IPS-NIHi7 (cell line): ENCODE data around the gene BSN.
A peak's percentile ranks its signal among the peaks of the same experiment; 100 is the strongest.
"Not testable (repeated sequence)": the region's sequence is repeated elsewhere in the genome, so short reads cannot be mapped to it uniquely, and the experiment has no call there.

ENCODE experiments used
- DNase-seq: peaks from one replicate; pipeline ENCODE4 v3.0.0; 2012; ENCODE audit warnings: mixed read lengths; ENCODE audit errors: extremely low spot score

Gene BSN

DNA sequence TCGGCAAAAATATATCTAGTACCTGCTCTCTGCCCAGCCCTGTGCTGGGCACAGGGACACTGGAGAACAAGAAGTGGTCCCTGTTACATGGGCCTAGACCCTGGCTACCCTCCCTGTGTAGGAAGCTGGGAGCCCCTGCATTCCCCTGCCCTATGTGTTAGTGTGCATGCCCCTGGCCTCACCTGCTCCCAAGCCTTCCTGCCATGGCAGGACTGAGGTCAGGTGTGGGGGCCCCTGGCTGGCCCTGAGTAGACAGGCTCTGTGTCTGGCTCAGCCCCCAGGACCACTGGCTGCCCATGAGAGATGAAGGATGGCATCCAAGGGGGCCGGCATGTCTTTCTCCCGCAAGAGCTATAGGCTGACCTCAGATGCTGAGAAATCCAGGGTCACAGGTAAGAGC is 136.6 kb downstream of the BSN start:
- DNase-seq, result not testable (repeated sequence)

DNA sequence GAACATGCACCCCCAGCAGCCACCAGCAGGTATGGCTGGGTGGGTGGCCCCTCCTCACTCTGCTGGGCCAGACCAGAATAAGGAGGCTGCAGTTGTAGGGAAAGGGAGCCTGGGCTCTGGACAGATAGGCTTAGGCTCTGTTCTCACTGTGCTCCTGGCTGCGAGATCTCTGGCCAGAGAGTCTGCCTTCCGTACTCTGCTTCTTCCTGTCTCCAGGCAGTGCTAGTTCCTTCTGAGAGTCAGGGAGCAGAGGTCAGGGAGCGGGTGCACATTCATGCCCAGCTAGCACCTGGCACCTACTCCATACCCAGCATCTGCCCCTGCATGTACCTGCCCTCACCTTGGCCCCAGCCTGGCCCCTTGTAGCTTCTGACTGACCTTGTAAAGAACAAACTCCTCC is 137.2 kb downstream of the BSN start:
- not testable (repeated sequence) for DNase-seq

DNA sequence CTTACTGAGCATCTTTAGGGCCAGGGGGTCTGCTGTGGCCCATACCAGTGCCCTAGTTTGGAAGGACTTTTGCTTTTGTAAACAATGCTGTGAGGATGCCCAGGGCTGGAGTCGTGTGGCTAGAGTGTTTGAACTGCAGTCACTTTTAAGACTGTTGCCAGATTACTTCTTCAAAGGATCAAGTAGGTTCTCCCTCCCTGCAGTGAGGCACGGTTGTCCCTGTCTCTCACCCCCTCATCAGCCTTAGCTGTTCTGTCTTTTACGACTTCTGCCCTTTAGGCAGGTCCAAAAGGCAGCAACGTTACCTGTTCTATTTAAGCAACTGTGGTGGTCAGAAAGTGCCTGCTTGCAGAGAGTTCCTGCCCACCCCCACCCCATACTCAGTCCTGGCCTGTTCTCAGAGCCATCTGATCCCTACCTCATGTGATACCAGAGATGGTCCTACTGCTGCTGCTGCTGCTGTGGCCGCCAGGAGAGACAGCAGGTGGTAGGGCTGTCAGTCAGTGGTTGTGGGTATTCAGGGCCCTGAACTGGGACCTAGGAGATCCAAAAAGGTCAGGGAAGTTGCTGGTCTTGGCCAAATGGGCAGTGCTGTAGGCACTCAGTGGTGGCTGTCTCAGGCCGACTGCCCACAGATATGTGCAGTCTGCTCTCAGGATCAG is 140.3 kb downstream of the BSN start:
- not testable (repeated sequence) for DNase-seq

DNA sequence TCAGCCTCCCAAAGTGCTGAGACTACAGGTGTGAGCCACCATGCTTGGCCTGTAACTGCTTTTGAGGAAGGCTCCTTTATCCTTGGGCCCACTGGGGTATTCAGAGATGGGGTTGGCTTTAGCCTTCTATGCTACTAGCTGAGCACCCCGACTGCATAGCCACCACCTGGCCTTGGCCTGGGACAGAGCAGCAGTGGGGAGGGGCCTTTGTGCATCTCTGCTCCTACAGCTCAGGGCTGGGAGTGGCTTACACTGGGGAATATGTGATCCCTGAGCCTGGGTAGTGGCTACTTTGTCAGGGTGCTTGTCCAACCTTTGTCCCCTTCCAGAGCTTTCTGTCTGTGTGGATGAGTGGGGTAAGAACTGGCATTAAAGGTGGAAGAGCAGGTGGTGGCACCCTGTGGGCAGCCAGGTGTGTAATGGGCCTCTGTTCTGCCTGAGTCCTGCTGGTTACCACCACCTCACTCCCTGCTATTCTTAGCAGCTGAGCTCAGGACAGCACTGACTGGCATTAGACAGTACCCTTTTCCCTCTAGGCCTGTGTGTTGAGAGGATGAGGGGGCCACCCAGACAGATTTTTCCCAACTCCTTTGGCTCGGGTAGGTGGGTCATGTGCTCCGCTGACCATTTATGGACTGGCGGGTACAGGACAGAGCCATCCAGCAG is 141.2 kb downstream of the BSN start:
- not testable (repeated sequence) for DNase-seq

DNA sequence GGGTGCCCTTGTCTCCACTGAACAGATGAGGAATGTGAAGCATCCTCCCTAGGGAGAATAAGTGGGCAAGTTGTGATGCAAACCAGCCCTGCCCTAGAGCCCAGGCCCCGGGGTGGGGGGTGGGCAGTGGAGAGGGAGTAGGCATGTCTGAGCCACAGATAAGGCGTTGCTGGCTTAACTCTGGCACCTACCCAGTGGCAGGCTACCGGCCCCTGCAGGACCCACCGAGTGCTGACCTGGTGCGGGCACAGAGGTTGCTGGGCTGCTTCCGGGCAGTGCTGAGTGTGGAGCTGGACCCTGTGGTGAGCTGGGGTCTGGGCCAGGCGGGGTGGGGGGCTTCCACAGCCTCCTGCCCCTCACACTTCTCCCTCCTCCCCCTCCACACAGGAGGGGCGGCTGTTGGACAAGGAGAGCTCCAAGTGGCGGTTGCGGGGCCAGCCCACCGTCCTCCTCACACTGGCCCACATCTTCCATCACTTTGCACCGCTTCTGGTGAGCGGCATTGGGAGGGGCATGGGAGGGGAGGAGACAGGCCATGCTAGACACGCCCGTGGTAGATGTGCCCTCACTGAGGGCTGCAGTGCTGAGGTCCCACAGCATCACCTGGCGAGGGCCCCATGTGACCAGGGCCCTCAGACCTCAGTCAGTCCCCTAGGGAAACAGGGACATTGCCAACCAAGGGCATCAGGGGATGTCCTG is 145.2 kb downstream of the BSN start:
- DNase-seq, result no peak

DNA sequence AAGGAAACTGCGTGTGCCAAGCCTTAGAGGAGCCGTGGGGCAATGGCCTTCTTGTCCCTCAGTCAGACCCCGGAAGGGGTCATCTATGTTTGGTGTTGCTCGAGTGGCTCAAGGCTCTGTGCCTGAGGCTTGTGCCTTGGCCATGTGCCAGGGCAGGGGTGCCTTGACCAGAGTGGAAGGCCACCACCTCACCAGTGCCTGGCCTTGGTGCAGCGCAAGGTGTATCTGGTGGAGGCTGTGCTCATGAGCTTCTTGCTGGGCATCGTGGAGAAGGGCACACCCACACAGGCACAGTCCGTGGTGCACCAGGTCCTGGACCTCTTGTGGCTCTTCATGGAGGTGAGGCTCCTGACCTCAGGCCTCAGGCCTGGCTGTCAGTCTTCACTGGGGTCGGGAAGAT is 145.7 kb downstream of the BSN start:
- no peak for DNase-seq

DNA sequence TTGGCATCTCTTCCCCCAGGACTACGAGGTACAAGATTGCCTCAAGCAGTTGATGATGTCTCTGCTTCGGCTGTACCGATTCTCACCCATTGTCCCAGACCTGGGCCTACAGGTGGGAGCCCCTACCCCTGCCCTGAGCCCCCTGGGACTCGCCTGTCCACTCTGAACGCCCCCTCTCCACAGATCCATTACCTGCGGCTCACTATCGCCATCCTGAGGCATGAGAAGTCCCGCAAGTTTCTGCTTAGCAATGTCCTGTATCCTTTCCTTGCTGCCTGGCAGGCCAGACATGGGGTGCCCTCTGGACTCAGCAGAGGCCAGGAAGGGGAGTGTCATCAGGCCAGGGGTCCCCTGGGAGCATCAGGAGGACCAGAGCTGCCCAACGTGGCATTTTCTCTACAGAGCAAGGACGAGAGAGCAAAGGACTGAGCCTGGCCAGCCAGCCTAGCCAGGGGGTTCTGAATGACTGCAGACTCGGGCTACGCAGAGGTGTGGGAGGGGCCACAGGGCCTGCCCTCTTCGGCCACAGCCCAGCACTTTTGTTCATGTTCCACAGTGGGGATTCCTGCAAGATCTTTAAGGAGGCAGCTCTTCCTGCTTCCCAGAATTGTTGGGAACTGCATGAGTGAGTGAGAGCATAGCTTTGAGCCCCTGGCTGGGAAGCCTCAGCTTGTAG is 146.3 kb downstream of the BSN start:
- peak; percentile 52 for DNase-seq

DNA sequence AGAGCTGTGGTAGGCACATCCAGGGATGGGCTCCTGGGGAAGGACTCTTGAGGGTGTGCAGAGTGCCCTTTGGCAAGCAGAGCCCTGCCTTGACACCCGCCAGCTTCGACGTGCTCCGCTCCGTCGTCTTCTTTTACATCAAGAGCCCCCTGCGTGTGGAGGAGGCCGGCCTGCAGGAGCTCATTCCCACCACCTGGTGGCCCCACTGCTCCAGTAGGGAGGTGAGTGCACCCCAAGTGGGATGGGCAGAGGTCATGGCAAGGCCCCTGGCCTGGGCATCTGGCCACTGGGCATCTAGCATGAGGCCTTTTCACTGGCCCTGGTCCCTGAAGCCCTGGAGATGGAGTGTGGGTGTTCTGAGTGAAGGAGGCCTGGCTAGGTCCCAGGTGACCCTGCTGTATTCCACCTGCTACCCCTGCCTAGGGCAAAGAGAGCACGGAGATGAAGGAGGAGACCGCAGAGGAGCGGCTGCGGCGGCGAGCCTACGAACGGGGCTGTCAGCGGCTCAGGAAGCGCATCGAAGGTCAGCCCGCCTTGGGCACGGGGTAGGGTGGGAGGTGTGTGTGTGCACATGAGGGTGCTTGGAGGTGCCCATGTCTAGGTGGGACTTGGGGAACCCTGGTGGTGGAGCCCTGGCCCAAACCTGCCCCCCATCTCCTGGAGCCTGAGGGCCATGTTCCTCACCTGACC is 147.3 kb downstream of the BSN start:
- peak; percentile 66 for DNase-seq

DNA sequence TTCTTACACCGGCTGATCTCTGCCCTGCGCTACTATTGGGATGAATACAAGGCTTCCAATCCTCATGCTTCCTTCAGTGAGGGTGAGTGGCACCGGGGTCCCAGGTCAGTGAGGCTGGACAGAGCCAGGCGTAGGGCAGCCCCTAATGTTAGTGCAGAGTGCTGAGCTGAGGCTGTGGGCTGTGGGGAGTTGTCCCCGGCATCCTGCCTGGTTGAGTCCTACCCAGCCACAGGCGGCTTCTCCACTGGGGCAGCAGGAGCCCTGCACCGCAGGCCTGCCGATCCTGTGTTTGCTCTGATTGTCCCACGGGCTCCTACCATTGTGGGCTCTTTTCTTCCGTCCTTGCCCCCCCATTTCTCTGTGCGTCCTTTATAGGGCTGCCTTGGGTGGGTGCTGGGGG is 148.4 kb downstream of the BSN start:
- no peak for DNase-seq

DNA sequence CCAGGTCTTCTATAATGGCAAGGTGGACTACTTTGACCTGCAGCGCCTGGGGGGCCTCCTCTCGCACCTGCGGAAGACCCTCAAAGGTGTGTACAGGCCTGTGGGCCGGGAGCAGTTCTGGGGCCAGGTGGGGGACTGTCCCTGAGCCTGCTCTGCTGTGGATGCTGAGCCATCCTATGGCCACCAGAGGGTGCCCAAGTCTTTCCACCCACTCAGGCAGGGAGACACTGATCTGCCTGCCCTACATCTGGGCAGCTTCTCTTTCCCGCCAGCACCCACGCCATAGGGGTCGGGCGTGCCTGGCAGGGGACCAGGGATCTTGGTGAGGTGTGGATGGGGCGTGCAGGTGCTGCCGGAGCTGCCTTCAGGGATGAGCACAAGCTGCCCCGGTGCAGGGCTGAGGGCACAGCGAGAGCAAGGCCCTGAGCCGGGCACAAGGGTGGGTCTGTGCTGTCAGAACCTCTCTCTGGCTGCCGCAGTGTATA is 149.2 kb downstream of the BSN start:
- peak; percentile 93 for DNase-seq

DNA sequence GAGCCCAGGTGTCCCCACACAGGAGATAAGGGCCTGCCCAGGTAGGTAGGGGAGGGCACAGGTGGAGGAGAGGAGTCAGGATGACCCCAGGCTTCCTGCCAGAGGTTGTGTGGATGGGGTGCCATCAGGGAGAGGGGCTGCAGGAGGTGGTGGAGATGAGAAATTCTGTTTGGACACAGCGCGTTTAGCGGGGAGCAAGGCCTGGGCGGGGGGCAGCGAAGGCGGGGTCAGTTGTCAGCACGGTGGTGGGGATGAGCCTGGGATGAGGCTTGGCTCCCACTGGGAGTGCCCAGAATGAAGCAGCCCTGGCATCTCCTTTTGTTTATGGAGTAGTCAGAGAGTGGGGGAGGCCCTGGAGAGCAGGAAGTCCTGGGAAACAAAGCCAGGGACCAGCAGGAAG is 149.7 kb downstream of the BSN start:
- no peak for DNase-seq

DNA sequence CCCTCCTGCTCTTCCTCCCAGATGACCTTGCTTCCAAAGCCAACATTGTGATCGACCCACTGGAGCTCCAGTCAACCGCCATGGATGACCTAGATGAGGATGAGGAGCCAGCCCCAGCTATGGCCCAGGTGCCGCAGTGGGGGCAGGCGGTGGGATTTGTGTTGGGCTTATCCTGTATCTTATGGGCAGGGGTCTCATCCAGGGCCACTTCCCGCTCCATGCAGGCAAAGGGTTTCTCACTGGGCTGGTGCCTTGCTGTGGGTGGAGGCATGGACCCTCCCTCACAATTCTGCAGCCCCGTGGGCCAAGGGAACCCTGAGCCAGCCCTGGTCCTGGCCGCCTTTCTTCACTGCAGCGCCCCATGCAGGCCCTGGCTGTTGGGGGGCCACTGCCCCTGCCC is 150.4 kb downstream of the BSN start:
- no peak for DNase-seq

DNA sequence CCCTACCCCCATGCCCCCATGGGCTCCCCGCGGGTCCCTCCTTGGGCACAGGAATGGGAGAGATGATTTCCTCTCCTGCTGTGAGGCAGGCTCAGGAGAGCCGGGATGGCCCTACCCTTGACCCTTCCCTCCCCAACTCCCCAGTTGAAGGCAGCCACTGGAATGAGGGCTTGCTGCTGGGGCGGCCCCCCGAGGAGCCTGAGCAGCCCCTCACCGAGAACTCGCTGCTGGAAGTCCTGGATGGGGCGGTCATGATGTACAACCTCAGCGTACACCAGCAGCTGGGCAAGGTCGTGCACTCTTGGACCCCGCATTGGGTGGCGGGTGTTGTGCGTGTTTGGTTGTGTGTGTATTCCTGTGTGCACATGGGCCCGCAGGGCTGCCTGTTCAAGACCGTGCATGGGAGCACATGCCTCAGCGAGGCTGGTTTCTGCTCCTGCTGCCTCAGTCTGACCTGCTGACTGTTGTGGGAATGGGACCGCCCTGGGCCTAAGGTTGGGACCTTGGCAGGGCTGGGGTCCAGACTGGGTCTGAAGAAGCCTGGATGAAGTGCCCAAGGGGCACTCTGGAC is 151.2 kb downstream of the BSN start:
- no peak for DNase-seq

DNA sequence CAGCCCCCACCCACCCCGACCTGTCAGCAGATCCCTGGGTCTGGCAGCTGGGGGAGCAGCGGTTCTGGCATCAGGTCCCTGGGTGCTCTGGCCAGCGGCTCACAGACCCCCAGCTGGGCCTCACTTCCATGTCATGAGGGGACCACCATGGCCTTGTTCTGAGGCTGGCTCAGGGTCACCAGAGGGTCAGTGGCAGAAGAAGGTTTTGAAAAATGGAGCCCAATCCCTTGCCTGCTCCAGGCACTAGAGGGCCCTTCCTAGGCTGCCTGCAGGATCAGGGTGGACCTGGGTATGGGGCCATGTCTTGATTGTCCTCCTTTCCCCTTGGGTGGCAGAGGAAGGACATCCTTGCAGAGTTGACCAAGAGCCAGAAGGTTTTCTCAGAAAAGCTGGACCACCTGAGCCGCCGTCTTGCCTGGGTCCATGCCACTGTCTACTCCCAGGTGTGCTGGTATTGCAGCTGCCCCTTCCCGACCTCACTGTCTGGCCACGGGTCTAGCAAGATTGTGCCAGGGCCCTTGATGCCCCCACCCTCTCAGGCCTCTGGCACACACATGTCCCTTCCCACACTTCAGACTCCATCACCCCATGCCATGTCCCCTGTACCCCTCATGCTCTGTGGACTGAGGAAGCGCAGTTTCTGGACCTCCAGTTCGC is 152.3 kb downstream of the BSN start:
- no peak for DNase-seq

DNA sequence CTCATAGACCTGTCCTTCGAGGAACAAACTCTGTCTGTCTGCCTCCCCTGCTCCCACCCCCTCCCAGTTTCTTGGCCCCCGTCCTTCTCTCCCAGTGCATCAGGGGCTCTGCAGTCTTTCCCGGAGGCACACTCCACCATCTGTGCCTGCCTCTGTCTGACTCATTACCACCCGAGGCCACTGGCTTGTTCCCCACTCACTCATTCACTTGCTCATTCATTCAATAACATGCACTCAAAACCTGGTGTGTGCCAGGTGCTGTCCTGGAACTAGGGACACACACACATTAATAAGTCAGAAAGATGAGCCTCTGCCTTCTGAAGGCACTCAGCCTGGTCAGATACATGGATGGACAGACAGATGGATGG is 152.8 kb downstream of the BSN start:
- DNase-seq, result no peak

DNA sequence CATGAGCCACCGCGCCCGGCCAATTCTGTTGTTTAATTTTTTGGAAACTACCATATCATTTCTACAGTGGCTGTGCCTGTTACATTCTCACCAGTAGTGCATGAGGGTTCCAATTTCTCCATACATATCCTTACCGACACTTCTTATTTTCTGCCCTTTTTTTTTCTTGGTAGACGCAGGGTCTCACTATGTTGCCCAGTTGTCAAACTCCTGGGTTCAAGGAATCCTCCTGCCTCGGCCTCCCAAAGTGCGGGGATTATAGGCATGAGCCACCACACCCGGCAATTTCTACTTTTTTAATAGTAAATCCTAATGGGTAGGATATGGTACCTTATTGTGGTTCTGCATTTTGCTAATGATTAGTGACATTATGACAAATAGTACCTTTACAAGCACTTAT is 155.6 kb downstream of the BSN start:
- DNase-seq, result no peak

DNA sequence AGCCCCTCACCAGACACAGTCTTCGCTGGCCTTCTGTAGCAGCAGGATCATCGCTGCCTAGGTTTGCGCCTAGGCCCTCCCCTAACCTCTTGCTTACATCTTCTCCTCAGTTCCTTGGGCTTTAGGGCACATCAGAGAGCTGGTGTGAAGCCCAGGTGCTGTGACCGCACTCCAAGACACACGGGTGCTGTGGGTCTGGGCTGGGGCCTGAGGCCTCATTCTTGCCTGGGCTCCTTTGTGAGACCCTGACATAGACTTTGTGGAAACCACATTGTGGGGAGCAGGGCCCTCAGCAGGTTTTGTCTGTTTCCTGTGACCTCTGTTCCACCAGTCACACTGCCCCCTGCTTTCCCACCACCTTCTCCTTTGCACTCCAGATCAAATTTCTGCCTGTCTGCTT is 157.2 kb downstream of the BSN start:
- no peak for DNase-seq

DNA sequence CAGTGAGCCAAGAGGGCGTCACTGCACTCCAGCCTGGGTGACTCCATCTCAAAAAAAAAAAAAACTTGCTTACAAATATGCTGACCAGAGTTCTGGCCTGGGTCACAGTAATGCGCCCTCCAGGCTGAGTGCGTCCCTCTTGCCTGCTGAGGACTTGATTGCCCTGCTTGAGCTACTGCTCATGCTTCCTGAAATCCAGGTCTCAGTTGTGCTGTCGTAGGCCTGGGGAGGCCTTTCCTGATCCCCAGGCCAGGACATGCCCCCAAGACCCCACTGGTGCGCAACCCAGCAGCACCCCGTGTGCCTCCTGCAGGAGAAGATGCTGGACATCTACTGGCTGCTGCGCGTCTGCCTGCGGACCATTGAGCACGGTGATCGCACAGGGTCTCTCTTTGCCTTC is 157.9 kb downstream of the BSN start:
- DNase-seq, result no peak

DNA sequence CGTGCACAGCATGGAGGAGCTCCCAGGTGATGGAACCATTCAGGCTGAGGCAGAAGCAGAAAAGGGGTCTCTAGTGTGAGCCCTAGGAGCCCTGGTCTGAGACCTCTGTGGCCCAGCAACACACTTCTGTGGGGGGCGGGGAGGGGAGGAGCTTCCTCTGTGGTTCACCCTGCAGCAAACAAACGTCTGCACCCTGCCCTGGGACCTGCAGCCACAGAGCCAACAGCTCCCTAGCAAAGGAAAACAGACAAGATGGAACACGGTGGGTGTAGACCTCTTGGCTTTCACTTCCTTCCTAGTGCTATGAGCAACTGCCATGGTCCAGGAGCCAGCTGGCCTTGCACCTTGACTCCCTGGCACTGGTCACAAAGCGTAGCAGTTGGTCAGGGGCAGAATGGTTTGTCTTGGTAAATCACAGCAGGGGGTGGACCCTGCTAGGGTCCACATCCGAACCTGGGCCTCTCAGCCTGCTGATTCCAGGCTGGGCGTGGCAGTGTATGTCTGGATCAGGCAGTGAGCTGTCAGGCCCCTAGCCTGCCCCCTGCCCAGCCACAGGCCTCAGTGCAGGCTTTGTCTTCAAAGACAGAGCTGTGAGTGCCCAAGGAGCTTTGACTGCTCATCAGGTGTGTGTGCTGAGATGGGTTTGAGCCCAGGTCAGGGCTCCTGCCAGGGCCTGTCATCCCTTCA is 158.5 kb downstream of the BSN start:
- DNase-seq, result no peak

DNA sequence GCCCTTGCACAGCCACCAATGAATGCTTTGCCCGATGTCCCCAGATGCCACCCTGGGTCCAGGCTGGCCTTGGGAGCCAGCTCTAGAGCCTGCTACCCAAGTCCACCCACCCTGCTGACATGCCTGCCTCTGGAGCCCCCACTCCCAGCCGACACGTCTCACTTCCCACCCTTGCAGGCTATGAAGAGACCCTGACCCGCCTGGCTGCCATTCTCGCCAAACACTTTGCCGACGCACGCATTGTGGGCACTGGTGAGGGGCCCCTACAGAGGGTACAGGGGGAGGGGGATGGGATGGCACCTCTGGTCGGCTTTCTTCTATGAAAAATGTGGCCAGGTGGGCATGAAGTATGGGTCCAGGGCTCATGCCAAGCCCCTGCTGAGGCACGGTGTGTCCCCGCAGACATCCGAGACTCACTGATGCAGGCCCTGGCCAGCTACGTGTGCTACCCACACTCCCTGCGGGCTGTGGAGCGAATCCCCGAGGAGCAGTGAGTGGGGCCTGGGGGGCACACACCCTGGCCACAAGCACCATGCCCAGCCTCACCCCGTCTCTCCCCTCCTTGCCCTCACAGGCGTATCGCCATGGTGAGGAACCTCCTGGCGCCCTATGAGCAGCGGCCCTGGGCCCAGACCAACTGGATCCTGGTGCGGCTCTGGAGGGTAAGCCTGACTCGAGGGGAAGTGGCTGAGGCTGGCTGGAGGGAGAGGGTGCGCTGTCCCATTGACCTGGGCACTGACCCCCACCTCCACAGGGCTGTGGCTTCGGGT is 159.2 kb downstream of the BSN start:
- no peak for DNase-seq
